Lower lobe of right lung (tissue), 2 donors: Measurements from ENCODE around the gene LTA. TPM values are rescaled to one million over a fixed set of nuclear protein-coding genes. Genes with fewer than 3 reads are reported as not detected.

Source experiments
- ATAC-seq, 2 donors: fragments of 200-7000 bp; cut with Tn5 transposase; one replicate each; pipeline ENCODE4 v1.9.1; 2020 to 2022; ENCODE audit warnings: mild to moderate bottlenecking in 2 of 2, moderate library complexity in 2 of 2
- DNase-seq: peaks from one replicate; pipeline ENCODE4 v3.0.0-alpha.2; 2020
- H3K27ac ChIP-seq: fragments of 200-600 bp; one replicate; pipeline ENCODE4 v1.8.0; 2022
- H3K27me3 ChIP-seq: fragments of 200-600 bp; one replicate; pipeline ENCODE4 v1.8.0; 2022; ENCODE audit warnings: low read depth
- H3K36me3 ChIP-seq: fragments of 200-600 bp; one replicate; pipeline ENCODE4 v1.8.0; 2022; ENCODE audit warnings: mild to moderate bottlenecking
- H3K4me1 ChIP-seq: fragments of 200-600 bp; one replicate; pipeline ENCODE4 v1.8.0; 2022
- H3K4me3 ChIP-seq: fragments of 200-600 bp; one replicate; pipeline ENCODE4 v1.8.0; 2022; ENCODE audit warnings: mild to moderate bottlenecking
- H3K9me3 ChIP-seq: fragments of 200-600 bp; one replicate; pipeline ENCODE4 v1.8.0; 2022
- CTCF ChIP-seq: fragments of 200-600 bp; IDR thresholded peaks from one replicate; pipeline ENCODE4 v1.8.0; 2022; ENCODE audit warnings: antibody characterized with exemption, mild to moderate bottlenecking
- intact Hi-C: fragments of 100-400 bp; cut with DNase I; formaldehyde crosslinking; loops from one replicate; pipeline ENCODE4 v1.11.0; 2022
- total RNA-seq: library from RNA; stranded (reverse); fragmentation: NEBNext Ultra II Directional; extraction: Animal tissue kit (Norgen Biotek cat#: 25700); gene quantifications from one replicate; pipeline ENCODE4 v1.2.1, GENCODE V29; 2021
- donor health status: DM: no; HTN: yes; CAD: no; lungs with severe emphysema.

LTA gene
- total RNA-seq, 1 donor from 2014 or later = not detected

- H3K36me3 ChIP-seq = no peaks in the 10 kb centered on the region
- H3K4me1 ChIP-seq = no peaks in the 10 kb centered on the region
- H3K27ac ChIP-seq = no peak overlapping the region
- TF ChIP-seq CTCF = peak; percentile 44
- DNase-seq (no peak), ATAC-seq (peak; percentile 67 to 71)
- no peaks in the 10 kb centered on the region for H3K27me3 ChIP-seq
- intact Hi-C loops = loop anchor here (10.0 kb wide), 1 partner anchor 52 kb away; the partner anchor contains the start of genes ATP6V1G2, DDX39B and NFKBIL1
- H3K4me3 ChIP-seq = no peak overlapping the region
- no peaks in the 10 kb centered on the region for H3K9me3 ChIP-seq
Measured at GRCh38 chr6:31597006-31597405, 24.9 kb downstream of the LTA start.

GRCh38 chr6:31607317-31607716, 35.2 kb downstream of the LTA start:
- Histone ChIP-seq H3K4me1 (no peaks in the 10 kb centered on the region), H3K9me3 (no peaks in the 10 kb centered on the region), H3K4me3 (no peak overlapping the region), H3K27me3 (no peaks in the 10 kb centered on the region), H3K27ac (no peak overlapping the region), H3K36me3 (no peaks in the 10 kb centered on the region)
- no peak for TF ChIP-seq CTCF
- intact Hi-C loops = no loop called here
- ATAC-seq = no peak
- no peak for DNase-seq

- ATAC-seq = no peak
- intact Hi-C loops = no loop called here
- DNase-seq = no peak
- Histone ChIP-seq H3K36me3 (no peaks in the 10 kb centered on the region), H3K4me3 (no peak overlapping the region), H3K27ac (no peak overlapping the region), H3K27me3 (no peaks in the 10 kb centered on the region), H3K9me3 (no peaks in the 10 kb centered on the region), H3K4me1 (peaks cover 5% of the 10 kb centered on the region)
- no peak for TF ChIP-seq CTCF
Measured at GRCh38 chr6:31609519-31610406, 37.7 kb downstream of the LTA start.

- Histone ChIP-seq H3K4me3 (no peak overlapping the region), H3K4me1 (peaks cover 5% of the 10 kb centered on the region), H3K27ac (no peak overlapping the region), H3K36me3 (no peaks in the 10 kb centered on the region), H3K27me3 (no peaks in the 10 kb centered on the region), H3K9me3 (no peaks in the 10 kb centered on the region)
- no peak for TF ChIP-seq CTCF
- intact Hi-C loops = no loop called here
- ATAC-seq (no peak), DNase-seq (no peak)
Measured at GRCh38 chr6:31610968-31611367, 38.9 kb downstream of the LTA start.

- intact Hi-C loops = no loop called here
- ATAC-seq (peak; percentile 66 to 79), DNase-seq (peak; percentile 68)
- Histone ChIP-seq H3K9me3 (no peaks in the 10 kb centered on the region), H3K4me1 (peaks cover 5% of the 10 kb centered on the region), H3K27ac (peak overlapping the region; percentile 56), H3K36me3 (no peaks in the 10 kb centered on the region), H3K27me3 (no peaks in the 10 kb centered on the region), H3K4me3 (peak overlapping the region; percentile 42)
- TF ChIP-seq CTCF = no peak
Measured at GRCh38 chr6:31614075-31614619, 42.1 kb downstream of the LTA start.
